ENCODE results near the gene RUSC2.
"Not testable (repeated sequence)": the region's sequence is repeated elsewhere in the genome, so short reads cannot be mapped to it uniquely, and the experiment has no call there.

Gene RUSC2

GRCh38 chr9:35464141-35465025, 25.5 kb upstream of the RUSC2 start:
- no peaks in the 10 kb centered on the region for H3K36me3 ChIP-seq
- H3K9me3 ChIP-seq = no peaks in the 10 kb centered on the region
- H3K27me3 ChIP-seq = peaks cover 14% of the 10 kb centered on the region
- TF ChIP-seq CTCF (IDR thresholded peaks at IDR 0.05; ENCODE audit: low read depth, low read length) = no peak
- H3K4me3 ChIP-seq (ENCODE audit: low read depth, low read length) = no peak overlapping the region
- H3K4me1 ChIP-seq = no peaks in the 10 kb centered on the region
- DNase-seq = no peak

- no peak for TF ChIP-seq CTCF (IDR thresholded peaks at IDR 0.05; ENCODE audit: low read depth, low read length)
- DNase-seq = no peak
- H3K4me3 ChIP-seq (ENCODE audit: low read depth, low read length) = no peak overlapping the region
- no peaks in the 10 kb centered on the region for H3K4me1 ChIP-seq
- H3K9me3 ChIP-seq = no peaks in the 10 kb centered on the region
- peaks cover 29% of the 10 kb centered on the region for H3K27me3 ChIP-seq
- H3K36me3 ChIP-seq = no peaks in the 10 kb centered on the region
These were observed 19.6 kb upstream of the RUSC2 start for GRCh38 chr9:35470340-35470739.

GRCh38 chr9:35470894-35471293, 19.0 kb upstream of the RUSC2 start:
- no peak overlapping the region for H3K4me3 ChIP-seq (ENCODE audit: low read depth, low read length)
- no peaks in the 10 kb centered on the region for H3K36me3 ChIP-seq
- H3K27me3 ChIP-seq = peaks cover 34% of the 10 kb centered on the region
- H3K9me3 ChIP-seq = no peaks in the 10 kb centered on the region
- DNase-seq = no peak
- TF ChIP-seq CTCF (IDR thresholded peaks at IDR 0.05; ENCODE audit: low read depth, low read length) = no peak
- no peaks in the 10 kb centered on the region for H3K4me1 ChIP-seq

- Histone ChIP-seq H3K36me3 (no peaks in the 10 kb centered on the region), H3K9me3 (no peaks in the 10 kb centered on the region), H3K27me3 (peaks cover 37% of the 10 kb centered on the region), H3K4me3 (ENCODE audit: low read depth, low read length) (no peak overlapping the region), H3K4me1 (no peaks in the 10 kb centered on the region)
- TF ChIP-seq CTCF (IDR thresholded peaks at IDR 0.05; ENCODE audit: low read depth, low read length) = no peak
- no peak for DNase-seq
These were observed 13.3 kb upstream of the RUSC2 start for GRCh38 chr9:35476596-35476995.

- H3K9me3 ChIP-seq; H3K36me3 ChIP-seq; H3K4me3 ChIP-seq (ENCODE audit: low read depth, low read length); H3K4me1 ChIP-seq: not testable (repeated sequence)
- TF ChIP-seq CTCF (IDR thresholded peaks at IDR 0.05; ENCODE audit: low read depth, low read length) = peak; percentile 89
- DNase-seq = peak; percentile 61
- H3K27me3 ChIP-seq = peaks cover 37% of the 10 kb centered on the region
These were observed 12.6 kb upstream of the RUSC2 start for GRCh38 chr9:35477211-35477855.

GRCh38 chr9:35478871-35479270, 11.0 kb upstream of the RUSC2 start:
- no peak for DNase-seq
- Histone ChIP-seq H3K4me1 (no peaks in the 10 kb centered on the region), H3K36me3 (no peaks in the 10 kb centered on the region), H3K9me3 (no peaks in the 10 kb centered on the region), H3K4me3 (ENCODE audit: low read depth, low read length) (no peak overlapping the region), H3K27me3 (peaks cover 26% of the 10 kb centered on the region)
- TF ChIP-seq CTCF (IDR thresholded peaks at IDR 0.05; ENCODE audit: low read depth, low read length) = no peak
